ENCODE data around the gene GRM1.

The GRM1 gene

DNA sequence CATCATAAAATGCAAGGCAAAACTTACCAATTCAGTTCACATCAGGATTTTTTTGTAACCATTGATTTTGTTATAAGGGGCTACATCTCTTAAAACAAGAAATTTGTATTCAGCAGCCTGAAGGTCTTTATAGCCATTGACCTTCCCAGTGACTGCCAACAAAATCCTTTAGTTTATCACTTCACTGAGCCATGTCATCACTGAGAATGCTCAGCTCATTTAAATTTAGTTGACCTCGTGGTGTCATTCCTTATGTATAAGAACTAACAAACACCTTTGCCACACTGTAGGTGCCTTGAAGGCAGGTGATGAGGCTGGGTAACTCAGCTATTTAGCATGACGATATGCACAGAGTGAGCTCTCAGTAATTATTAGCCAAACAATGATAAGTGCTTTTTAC lies 77.7 kb downstream of the GRM1 start:
- no peak for DNase-seq (ENCODE audit: low read depth, low spot score)
- TF ChIP-seq, protein P1, sequence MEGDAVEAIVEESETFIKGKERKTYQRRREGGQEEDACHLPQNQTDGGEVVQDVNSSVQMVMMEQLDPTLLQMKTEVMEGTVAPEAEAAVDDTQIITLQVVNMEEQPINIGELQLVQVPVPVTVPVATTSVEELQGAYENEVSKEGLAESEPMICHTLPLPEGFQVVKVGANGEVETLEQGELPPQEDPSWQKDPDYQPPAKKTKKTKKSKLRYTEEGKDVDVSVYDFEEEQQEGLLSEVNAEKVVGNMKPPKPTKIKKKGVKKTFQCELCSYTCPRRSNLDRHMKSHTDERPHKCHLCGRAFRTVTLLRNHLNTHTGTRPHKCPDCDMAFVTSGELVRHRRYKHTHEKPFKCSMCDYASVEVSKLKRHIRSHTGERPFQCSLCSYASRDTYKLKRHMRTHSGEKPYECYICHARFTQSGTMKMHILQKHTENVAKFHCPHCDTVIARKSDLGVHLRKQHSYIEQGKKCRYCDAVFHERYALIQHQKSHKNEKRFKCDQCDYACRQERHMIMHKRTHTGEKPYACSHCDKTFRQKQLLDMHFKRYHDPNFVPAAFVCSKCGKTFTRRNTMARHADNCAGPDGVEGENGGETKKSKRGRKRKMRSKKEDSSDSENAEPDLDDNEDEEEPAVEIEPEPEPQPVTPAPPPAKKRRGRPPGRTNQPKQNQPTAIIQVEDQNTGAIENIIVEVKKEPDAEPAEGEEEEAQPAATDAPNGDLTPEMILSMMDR (IDR thresholded peaks at IDR 0.05; ENCODE audit: low read depth, low read length) = no peak
- no peak overlapping the region for H3K4me3 ChIP-seq (ENCODE audit: low read depth, low read length)
- in situ Hi-C loops (cut with HindIII; ENCODE audit: low sequenced_read_pairs) = no loop called here

DNA sequence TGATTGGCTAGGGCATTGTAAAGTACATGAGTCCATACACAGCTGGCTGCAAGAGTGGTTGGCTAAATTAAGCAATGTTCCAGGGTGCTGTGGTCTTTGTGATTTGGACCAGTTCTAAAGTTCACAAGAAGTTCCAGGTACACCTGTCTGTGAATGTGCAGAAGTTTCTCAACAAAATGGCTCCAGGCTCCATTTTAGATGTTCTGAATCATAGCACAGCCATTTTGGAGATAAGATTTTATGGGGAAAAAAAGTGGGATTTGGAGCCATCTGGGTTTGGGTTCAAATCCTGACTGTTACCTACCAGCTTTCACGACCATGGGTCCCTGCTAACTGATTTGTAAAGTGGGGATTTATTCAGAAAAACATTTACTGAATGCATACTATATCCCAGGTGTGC lies 82.1 kb downstream of the GRM1 start:
- no peak overlapping the region for H3K4me3 ChIP-seq (ENCODE audit: low read depth, low read length)
- DNase-seq (ENCODE audit: low read depth, low spot score) = no peak
- in situ Hi-C loops (cut with HindIII; ENCODE audit: low sequenced_read_pairs) = no loop called here
- TF ChIP-seq, protein P1 (IDR thresholded peaks at IDR 0.05; ENCODE audit: low read depth, low read length) = no peak

DNA sequence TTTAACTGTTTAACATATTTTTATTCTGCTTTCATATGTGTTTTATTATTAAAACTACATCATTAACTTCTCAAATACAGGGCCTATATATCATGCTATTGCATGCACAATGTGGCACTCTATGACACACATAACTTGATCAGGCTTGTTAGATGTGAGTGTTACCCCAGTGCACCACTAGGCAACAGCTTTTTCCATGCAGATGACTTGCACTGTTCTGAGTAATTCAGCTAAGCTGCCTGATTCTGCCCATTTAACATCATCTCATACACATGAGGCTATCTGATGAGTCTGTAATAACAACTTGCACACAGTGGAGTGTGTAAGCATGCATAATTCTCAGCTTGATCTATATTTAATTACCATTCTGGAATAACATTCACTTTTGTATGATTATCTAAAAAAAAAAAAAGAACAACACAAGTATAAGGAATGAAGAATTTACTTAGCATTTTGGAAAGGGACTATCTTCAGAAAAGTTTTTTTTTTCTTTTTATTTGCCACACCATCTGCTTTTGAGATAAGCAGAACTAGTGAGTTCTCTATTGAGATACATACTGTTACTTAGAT lies 83.1 kb downstream of the GRM1 start:
- DNase-seq (ENCODE audit: low read depth, low spot score) = no peak
- TF ChIP-seq, protein P1 (IDR thresholded peaks at IDR 0.05; ENCODE audit: low read depth, low read length) = no peak
- in situ Hi-C loops (cut with HindIII; ENCODE audit: low sequenced_read_pairs) = no loop called here
- no peak overlapping the region for H3K4me3 ChIP-seq (ENCODE audit: low read depth, low read length)

DNA sequence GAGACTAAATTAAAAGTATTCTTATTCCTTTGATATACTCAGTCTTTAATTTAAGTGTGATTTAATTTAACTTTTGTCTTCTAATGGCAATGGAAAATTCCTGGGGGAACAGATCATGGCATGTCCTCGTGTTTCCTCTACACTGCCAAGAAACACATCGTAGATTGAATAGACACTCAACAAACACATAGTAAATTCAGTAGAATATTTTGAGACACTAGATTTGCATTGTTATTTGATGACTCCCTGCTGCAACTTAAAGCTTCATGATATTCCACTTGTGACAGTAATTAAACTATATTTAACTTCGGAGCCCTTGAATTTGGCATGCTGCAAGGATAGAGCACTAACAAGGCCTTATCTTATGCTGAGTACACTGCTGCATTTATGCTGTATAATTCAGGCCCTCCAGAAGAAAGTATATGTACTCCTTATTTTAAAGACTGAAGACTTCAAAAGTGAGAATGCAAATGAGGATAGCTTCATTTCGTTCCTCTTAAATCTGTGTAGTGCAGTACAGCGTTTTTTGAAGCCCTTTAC lies 84.3 kb downstream of the GRM1 start:
- TF ChIP-seq, protein P1 (IDR thresholded peaks at IDR 0.05; ENCODE audit: low read depth, low read length) = no peak
- H3K4me3 ChIP-seq (ENCODE audit: low read depth, low read length) = no peak overlapping the region
- no peak for DNase-seq (ENCODE audit: low read depth, low spot score)
- in situ Hi-C loops (cut with HindIII; ENCODE audit: low sequenced_read_pairs) = no loop called here

DNA sequence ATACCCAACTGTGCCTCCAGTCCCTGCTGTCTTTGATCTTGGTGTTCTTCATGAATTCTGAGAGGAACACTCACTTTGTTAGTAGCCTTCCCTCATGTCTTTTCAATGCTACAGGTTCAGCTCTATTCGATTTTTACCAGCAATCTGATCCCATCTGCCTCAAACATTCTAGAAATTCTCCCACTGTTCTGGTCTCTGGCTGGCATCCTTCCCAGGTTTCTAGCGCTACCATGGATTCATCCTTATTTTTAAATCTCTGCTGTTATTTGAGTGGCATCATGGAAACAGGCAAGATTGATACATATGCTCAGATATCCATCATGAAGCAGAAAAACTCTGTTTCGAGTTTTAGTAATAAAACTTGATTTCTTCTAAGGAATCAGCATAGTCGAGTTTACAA lies 94.8 kb downstream of the GRM1 start:
- no peak overlapping the region for H3K4me3 ChIP-seq (ENCODE audit: low read depth, low read length)
- DNase-seq (ENCODE audit: low read depth, low spot score) = no peak
- TF ChIP-seq, protein P1 (IDR thresholded peaks at IDR 0.05; ENCODE audit: low read depth, low read length) = no peak
- in situ Hi-C loops (cut with HindIII; ENCODE audit: low sequenced_read_pairs) = no loop called here

DNA sequence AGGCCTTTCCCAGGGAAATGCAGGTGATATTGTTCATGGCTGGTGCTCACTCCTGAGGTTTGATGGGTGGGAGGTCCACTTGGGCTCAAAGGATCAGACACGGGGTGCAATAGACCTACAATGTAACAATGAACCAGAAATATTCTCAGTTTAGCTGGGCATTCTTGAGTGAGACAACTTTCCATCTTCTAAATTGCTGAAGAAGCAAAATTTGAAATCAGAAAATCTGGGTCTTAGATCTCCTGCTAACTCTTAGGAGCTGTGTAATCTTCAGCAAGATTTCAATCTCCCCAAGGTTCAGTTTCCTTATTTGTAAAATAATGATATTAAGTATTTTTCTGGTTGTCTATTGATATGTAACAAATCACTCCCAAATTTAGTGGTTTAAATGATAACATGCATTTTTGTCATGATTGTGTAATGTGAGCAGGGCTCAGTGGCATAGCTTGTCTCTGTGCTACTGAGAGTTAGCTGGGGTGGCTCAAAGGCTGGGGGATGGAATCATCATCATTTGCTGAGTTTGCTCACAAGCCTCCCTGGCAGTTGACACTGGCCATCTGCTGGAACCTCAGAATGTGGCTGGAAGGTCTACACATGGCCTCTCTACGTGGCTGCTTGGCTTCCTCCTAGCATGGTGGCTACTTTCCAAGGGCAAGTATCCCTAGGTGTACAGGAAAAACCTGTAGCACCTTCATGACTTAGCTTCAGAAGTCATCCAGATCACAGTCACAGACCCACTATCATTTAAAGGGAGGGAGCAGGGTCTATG lies 98.8 kb downstream of the GRM1 start:
- TF ChIP-seq, protein P1 (IDR thresholded peaks at IDR 0.05; ENCODE audit: low read depth, low read length) = no peak
- in situ Hi-C loops (cut with HindIII; ENCODE audit: low sequenced_read_pairs) = no loop called here

More for the DNA sequence above, 98.8 kb downstream of the GRM1 start:
- no peak for DNase-seq (ENCODE audit: low read depth, low spot score)
- no peak overlapping the region for H3K4me3 ChIP-seq (ENCODE audit: low read depth, low read length)

Measured in astrocyte of the spinal cord (primary cell).